Ovary (tissue), 9 donors: ENCODE measurements around the gene SZT2. TPM values are rescaled to one million over a fixed set of nuclear protein-coding genes. Genes with fewer than 3 reads are reported as not detected.

Source experiments
- DNase-seq, 5 donors: peaks; one replicate each; pipeline ENCODE4 v3.0.0-alpha.2; 2019 to 2020
- H3K27ac ChIP-seq, 2 donors: fragments of 200-600 bp; one replicate each; pipeline versions ENCODE4 v1.5.1 to v1.8.0; 2019 to 2022
- H3K27me3 ChIP-seq: fragments of 200-600 bp; one replicate; pipeline ENCODE4 v1.8.0; 2022
- H3K36me3 ChIP-seq: fragments of 200-600 bp; sonication (generic); one replicate; pipeline ENCODE4 v1.5.1; 2019
- H3K4me1 ChIP-seq: one replicate; pipeline ENCODE4 v1.8.1; 2013; ENCODE audit warnings: mild to moderate bottlenecking, moderate library complexity; ENCODE audit not compliant: insufficient read depth
- H3K4me3 ChIP-seq: fragments of 200-600 bp; sonication (generic); one replicate; pipeline ENCODE4 v1.5.1; 2017
- H3K9me3 ChIP-seq, 2 donors: fragments of 200-600 bp in 1 of 2; sonication (generic) in 1 of 2; one replicate each; pipeline versions ENCODE4 v1.5.1 to v1.8.1; 2013 to 2019; ENCODE audit warnings: mild to moderate bottlenecking in 1 of 2, moderate library complexity in 1 of 2
- EP300 ChIP-seq: sonication (generic); formaldehyde crosslinking; IDR thresholded peaks from one replicate; pipeline ENCODE4 v1.6.1; 2017; ENCODE audit warnings: antibody characterized with exemption
- POLR2A ChIP-seq: fragments of 450-650 bp; IDR thresholded peaks from one replicate; pipeline ENCODE4 v1.6.1; 2017; ENCODE audit warnings: antibody characterized with exemption, mild to moderate bottlenecking, moderate library complexity
- WGBS, 3 donors: extraction: QIAGEN DNeasy Blood & Tissue Kit in 1 of 3; methylation state at CpG; one replicate each; pipeline versions ENCODE4 v1.1.5 to v1.1.7; 2013 to 2017; 5-methylcytosine and 5-hydroxymethylcytosine counted together
- intact Hi-C, 4 donors: fragments of 100-400 bp; cut with DNase I; formaldehyde crosslinking; loops; one replicate each; pipeline versions ENCODE4 v1.11.0 to v1.15.1; 2022 to 2023
- polyA plus RNA-seq, 2 donors: library from polyadenylated mRNA; stranded (reverse); fragments of 200-250 nt in 1 of 2; fragments of 350-450 nt in 1 of 2; fragmentation: Illumina TruSeq in 1 of 2; extraction: RNeasy Lipid Tissue Mini Kit (QIAGEN cat#74804) in 1 of 2; gene quantifications; one replicate each; pipeline ENCODE4 v1.2.3, GENCODE V29; 2013 to 2014
- total RNA-seq, 7 donors: library from RNA; depleted of rRNA in 2 of 7; stranded (reverse); fragments of >200 nt in 2 of 7; fragmentation: NEBNext Ultra II Directional in 3 of 7; extraction: Animal tissue kit (Norgen Biotek cat#: 25700) in 3 of 7; gene quantifications; one replicate each; pipeline versions ENCODE4 v1.1.0 to v1.2.4, GENCODE V29; 2016 to 2023
- TF ChIP-seq, protein P1 (sequence below), 3 donors: fragments of 450-650 bp in 2 of 3; fragments of 200-600 bp in 1 of 3; IDR thresholded peaks; one replicate each; pipeline versions ENCODE4 v1.5.1 to v1.8.0; 2016 to 2022; ENCODE audit warnings: antibody characterized with exemption in 3 of 3, mild to moderate bottlenecking in 1 of 3
- donor health status: DM: no; HTN: no; CAD: no; lungs with moderate emphysema.
- donor health status: DM: no; HTN: no; CAD: no.
- donor health status: Bipolar disorder and iron deficiency.
- donor health status: DM: yes; HTN: yes; CAD: no.
- donor health status: DM: no; HTN: no; CAD: no.
- donor health status: DM: yes; HTN: yes; CAD: no.

The SZT2 gene
- total and polyA plus RNA-seq, 9 donors, result 16.8 to 89.3 (median 49.8) TPM

DNA sequence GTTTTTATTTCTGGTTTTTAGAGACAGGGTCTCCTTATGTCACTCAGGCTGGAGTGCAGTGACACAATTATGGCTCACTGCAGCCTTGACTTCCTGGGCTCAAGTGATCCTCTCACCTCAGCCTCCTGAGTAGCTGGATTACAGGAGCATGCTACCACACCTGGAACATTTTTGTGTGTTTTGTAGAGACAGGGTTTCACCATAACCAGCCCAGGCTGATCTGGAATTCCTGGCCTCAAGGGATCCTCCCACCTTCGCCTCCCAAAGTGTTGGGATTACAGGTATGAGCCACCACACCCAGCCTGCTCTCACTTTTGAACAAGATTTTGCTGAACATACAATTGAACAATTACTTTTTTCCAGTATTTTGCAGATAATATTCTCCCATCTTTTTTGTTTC, 88.0 kb downstream of the SZT2 start:
- intact Hi-C loops, result no loop called here

DNA sequence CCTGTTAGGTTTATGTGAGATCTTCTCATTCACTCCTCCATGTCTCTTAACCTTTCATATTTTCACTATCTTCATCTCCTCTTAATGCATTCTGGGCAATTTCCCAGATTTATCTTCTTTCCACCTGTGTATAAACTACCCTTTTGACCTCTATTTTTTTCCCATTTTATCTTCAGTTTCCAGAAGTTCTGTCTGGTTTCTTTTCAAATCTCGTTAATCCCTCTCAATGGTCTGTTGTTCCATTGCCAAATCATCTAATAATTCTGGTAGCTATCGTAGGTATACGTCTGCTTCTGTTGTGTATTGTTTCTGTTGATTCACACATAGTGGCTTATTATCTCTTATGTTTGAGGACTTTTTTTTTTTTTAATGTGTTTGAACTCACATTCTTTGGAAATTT, 89.7 kb downstream of the SZT2 start:
- 61 to 68% (median 61%) methylated on average over 3 of the region's 3 CpGs for WGBS, 3 donors
- TF ChIP-seq, protein P1, sequence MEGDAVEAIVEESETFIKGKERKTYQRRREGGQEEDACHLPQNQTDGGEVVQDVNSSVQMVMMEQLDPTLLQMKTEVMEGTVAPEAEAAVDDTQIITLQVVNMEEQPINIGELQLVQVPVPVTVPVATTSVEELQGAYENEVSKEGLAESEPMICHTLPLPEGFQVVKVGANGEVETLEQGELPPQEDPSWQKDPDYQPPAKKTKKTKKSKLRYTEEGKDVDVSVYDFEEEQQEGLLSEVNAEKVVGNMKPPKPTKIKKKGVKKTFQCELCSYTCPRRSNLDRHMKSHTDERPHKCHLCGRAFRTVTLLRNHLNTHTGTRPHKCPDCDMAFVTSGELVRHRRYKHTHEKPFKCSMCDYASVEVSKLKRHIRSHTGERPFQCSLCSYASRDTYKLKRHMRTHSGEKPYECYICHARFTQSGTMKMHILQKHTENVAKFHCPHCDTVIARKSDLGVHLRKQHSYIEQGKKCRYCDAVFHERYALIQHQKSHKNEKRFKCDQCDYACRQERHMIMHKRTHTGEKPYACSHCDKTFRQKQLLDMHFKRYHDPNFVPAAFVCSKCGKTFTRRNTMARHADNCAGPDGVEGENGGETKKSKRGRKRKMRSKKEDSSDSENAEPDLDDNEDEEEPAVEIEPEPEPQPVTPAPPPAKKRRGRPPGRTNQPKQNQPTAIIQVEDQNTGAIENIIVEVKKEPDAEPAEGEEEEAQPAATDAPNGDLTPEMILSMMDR (IDR thresholded peaks at IDR 0.05), result no peak
- TF ChIP-seq EP300 (no peak), POLR2A (no peak)
- H3K9me3 ChIP-seq, result no peaks in the 10 kb centered on the region
- H3K27me3 ChIP-seq, result no peaks in the 10 kb centered on the region
- no peak for DNase-seq
- H3K36me3 ChIP-seq, result no peaks in the 10 kb centered on the region
- H3K4me1 ChIP-seq, result no peaks in the 10 kb centered on the region
- no peak overlapping the region for H3K4me3 ChIP-seq
- H3K27ac ChIP-seq, result no peak overlapping the region
- intact Hi-C loops, result no loop called here

More for the DNA sequence above, 88.0 kb downstream of the SZT2 start:
- H3K4me1 ChIP-seq, result no peaks in the 10 kb centered on the region
- TF ChIP-seq POLR2A (no peak), EP300 (no peak)
- TF ChIP-seq, protein P1 (IDR thresholded peaks at IDR 0.05), result no peak
- 92 to 100% (median 97%) methylated on average over 1 of the region's 1 CpG for WGBS, 3 donors
- no peaks in the 10 kb centered on the region for H3K36me3 ChIP-seq
- no peaks in the 10 kb centered on the region for H3K27me3 ChIP-seq
- no peaks in the 10 kb centered on the region for H3K9me3 ChIP-seq
- H3K27ac ChIP-seq, result no peak overlapping the region
- DNase-seq, result no peak
- H3K4me3 ChIP-seq, result no peak overlapping the region

DNA sequence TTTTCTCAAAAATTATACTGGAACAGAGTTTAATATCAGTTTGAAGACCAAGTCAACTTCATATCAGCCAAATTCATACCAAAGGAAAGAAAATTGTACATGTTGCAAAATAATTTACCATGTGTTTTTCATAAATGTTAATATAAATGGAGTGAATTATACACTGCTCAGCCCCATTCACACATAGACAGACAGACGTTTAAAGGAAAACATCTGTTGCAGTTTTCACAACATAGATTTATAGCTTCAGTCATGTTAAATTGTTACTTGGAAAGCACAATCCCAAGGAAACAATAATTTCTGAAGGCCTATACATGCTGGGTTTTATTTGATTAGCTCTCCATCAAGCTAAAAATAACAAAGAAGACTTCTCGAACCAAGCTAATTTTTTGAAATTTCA, 91.8 kb downstream of the SZT2 start:
- no peak for DNase-seq
- WGBS, 3 donors, result 71 to 81% (median 78%) methylated on average over 2 of the region's 2 CpGs
- no peaks in the 10 kb centered on the region for H3K27me3 ChIP-seq
- H3K4me1 ChIP-seq, result no peaks in the 10 kb centered on the region
- H3K36me3 ChIP-seq, result no peaks in the 10 kb centered on the region
- H3K4me3 ChIP-seq, result no peak overlapping the region
- TF ChIP-seq EP300 (no peak), POLR2A (no peak)
- TF ChIP-seq, protein P1 (IDR thresholded peaks at IDR 0.05), result no peak
- intact Hi-C loops, result no loop called here
- no peak overlapping the region for H3K27ac ChIP-seq
- no peaks in the 10 kb centered on the region for H3K9me3 ChIP-seq

DNA sequence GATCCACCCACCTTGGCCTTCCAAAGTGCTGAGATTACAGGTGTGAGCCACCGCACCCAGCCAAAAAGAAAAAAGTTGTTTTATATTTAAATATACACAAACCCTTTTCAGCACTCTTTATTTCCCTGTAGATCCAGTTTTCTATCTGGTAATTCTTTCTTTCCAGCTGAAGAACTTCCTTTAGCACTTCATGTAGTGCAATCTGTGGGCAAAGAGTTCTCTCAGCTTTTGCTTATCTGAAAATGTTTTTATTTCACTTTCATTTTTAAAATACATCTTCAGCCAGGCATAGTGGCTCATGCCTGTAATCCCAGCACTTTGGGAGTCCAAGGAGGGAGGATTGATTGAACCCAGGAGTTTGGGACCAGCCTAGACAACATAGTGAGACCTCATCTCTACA, 92.5 kb downstream of the SZT2 start:
- Histone ChIP-seq H3K9me3 (no peaks in the 10 kb centered on the region), H3K36me3 (no peaks in the 10 kb centered on the region), H3K27ac (no peak overlapping the region), H3K27me3 (no peaks in the 10 kb centered on the region), H3K4me3 (no peak overlapping the region), H3K4me1 (no peaks in the 10 kb centered on the region)
- intact Hi-C loops, result no loop called here
- no peak for DNase-seq
- 40 to 62% (median 53%) methylated on average over 1 of the region's 1 CpG for WGBS, 3 donors
- TF ChIP-seq POLR2A (no peak), EP300 (no peak)
- TF ChIP-seq, protein P1 (IDR thresholded peaks at IDR 0.05), result no peak
